Measurements from ENCODE around the gene CATSPER3. TPM values are rescaled to one million over a fixed set of nuclear protein-coding genes. Genes with fewer than 3 reads are reported as not detected.

The CATSPER3 gene
- total RNA-seq, 1 donor from 2014 or later, result 0.22 TPM

DNA sequence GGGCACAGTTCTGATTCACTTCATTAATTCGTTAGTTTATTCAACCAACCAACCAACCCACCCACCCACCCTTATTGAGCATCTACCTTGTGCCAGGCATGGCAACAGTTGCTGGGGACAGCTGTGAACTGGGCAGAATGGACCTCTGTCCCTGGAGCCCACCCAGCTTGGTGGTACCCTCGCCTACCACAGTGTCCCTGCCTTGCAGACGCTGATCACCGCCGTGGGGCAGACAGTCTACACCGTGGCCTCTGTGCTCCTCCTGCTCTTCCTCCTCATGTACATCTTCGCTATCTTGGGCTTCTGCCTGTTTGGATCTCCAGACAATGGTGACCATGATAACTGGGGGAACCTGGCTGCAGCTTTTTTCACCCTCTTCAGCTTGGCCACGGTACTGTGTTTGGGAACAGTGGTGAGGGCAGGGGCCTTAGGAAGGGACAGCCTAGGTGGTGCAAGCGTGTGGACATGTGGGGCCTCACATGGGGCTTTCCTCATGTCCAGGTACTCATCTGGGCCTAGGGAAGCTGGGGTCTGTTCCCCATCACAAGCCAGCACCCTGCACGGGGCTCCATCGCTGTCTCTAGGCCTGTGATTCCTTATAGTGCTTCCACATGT is 40.1 kb downstream of the CATSPER3 start:
- H3K4me3 Mint-ChIP-seq, result no peak overlapping the region
- H3K36me3 Mint-ChIP-seq, result no peaks in the 10 kb centered on the region

DNA sequence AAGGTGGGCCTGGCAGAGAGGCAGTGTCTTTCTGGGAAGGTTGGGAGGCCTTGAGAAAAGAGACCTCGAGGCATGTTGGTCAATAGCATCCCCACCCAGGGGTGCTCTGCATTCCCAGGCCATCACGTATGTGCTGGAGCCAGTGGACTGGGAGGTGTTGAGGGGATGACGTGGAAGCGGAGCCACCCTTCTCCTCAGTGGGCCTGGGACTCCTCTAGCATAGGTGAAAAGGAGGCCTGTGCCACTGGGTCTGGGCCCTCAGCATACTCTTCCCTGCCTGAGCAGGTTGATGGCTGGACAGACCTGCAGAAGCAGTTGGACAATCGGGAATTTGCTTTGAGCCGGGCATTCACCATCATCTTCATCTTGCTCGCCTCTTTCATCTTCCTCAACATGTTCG is 40.8 kb downstream of the CATSPER3 start:
- Mint-ChIP-seq H3K27ac (no peak overlapping the region), H3K27me3 (peaks cover 15% of the 10 kb centered on the region), H3K9me3 (no peaks in the 10 kb centered on the region), H3K4me3 (no peak overlapping the region), H3K4me1 (ENCODE audit: unreplicated experiment) (no peaks in the 10 kb centered on the region), H3K36me3 (no peaks in the 10 kb centered on the region)
- TF ChIP-seq, protein P1, sequence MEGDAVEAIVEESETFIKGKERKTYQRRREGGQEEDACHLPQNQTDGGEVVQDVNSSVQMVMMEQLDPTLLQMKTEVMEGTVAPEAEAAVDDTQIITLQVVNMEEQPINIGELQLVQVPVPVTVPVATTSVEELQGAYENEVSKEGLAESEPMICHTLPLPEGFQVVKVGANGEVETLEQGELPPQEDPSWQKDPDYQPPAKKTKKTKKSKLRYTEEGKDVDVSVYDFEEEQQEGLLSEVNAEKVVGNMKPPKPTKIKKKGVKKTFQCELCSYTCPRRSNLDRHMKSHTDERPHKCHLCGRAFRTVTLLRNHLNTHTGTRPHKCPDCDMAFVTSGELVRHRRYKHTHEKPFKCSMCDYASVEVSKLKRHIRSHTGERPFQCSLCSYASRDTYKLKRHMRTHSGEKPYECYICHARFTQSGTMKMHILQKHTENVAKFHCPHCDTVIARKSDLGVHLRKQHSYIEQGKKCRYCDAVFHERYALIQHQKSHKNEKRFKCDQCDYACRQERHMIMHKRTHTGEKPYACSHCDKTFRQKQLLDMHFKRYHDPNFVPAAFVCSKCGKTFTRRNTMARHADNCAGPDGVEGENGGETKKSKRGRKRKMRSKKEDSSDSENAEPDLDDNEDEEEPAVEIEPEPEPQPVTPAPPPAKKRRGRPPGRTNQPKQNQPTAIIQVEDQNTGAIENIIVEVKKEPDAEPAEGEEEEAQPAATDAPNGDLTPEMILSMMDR (conservative IDR thresholded peaks at IDR 0.05), result no peak
- DNase-seq (ENCODE audit: extremely low spot score, unreplicated experiment), result no peak

More for the DNA sequence above, 40.1 kb downstream of the CATSPER3 start:
- Mint-ChIP-seq H3K9me3 (no peaks in the 10 kb centered on the region), H3K4me1 (ENCODE audit: unreplicated experiment) (no peaks in the 10 kb centered on the region), H3K27me3 (peaks cover 12% of the 10 kb centered on the region), H3K27ac (no peak overlapping the region)
- DNase-seq (ENCODE audit: extremely low spot score, unreplicated experiment), result no peak
- TF ChIP-seq, protein P1 (conservative IDR thresholded peaks at IDR 0.05), result no peak

DNA sequence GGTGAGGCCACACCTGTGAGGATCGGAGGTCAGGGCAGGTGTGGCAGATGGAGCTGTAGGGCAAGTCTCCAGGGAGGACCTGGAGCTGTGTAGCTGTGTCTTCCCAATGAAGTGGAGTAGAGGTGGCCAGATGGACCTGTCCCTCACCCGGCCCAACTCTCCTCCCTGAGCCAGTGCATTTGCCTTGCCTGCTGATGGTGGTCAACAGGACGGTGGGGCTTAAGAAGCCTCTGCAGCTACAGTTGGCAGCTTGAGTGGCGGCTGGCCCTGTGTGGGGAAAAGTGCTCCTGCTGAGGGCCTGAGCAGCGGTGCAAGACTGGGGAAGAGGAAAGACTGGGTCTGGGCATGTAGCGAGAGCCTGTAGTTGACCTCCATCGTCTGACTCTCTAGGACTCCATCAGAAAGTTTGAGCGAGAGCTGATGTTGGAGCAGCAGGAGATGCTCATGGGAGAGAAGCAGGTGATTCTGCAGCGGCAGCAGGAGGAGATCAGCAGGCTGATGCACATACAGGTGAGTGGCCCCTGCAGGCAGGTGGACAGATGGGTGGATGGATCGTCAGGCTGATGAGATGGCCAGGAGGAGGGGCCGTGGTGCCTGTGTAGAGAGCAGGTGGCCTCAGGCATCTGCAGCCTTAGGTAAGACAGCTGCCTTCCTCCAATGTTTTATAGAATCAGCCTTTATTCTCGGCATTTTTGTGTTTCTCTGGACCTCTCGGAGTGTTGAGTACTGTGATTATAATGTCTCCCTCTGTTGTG is 41.5 kb downstream of the CATSPER3 start:
- TF ChIP-seq, protein P1 (conservative IDR thresholded peaks at IDR 0.05), result no peak
- peaks cover 21% of the 10 kb centered on the region for H3K27me3 Mint-ChIP-seq
- H3K36me3 Mint-ChIP-seq, result no peaks in the 10 kb centered on the region
- no peak overlapping the region for H3K4me3 Mint-ChIP-seq
- no peaks in the 10 kb centered on the region for H3K9me3 Mint-ChIP-seq
- no peak for DNase-seq (ENCODE audit: extremely low spot score, unreplicated experiment)
- no peak overlapping the region for H3K27ac Mint-ChIP-seq
- H3K4me1 Mint-ChIP-seq (ENCODE audit: unreplicated experiment), result no peaks in the 10 kb centered on the region

DNA sequence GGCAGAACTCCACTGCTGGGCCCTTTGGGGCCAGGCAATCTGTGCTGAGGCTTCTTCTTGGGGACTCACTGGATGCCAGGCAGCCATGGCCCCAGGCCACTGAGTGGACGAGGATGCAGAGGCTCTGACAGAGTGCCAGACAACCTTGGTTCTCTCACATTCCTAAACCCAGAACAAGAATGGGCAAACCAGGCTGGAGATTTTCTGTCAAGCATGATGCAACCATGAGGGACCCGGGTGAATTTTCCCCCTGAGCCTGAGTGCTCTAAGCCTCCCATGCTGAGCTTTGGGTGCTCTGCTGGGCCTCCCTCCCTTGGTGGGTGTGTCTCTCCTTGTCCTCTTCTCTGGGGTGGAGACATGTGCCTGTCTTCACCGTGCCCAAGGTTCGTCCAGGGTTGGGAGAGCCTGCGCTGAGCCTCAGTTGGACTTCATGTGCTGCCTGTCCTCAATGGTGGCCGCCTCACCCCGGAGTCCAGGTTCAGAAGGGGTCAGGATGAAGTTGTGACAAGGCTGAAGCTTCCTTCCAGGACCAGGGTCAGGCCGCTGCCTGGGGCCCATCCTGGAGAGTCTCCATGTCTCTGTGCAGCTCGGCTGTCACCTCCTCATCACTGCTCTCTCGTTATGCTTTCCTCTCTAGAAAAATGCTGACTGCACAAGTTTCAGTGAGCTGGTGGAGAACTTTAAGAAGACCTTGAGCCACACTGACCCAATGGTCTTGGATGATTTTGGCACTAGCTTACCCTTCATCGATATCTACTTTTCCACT is 42.2 kb downstream of the CATSPER3 start:
- H3K27ac Mint-ChIP-seq, result no peak overlapping the region
- TF ChIP-seq, protein P1 (conservative IDR thresholded peaks at IDR 0.05), result no peak
- H3K4me1 Mint-ChIP-seq (ENCODE audit: unreplicated experiment), result no peaks in the 10 kb centered on the region
- no peak overlapping the region for H3K4me3 Mint-ChIP-seq
- no peaks in the 10 kb centered on the region for H3K36me3 Mint-ChIP-seq
- DNase-seq (ENCODE audit: extremely low spot score, unreplicated experiment), result no peak
- H3K9me3 Mint-ChIP-seq, result no peaks in the 10 kb centered on the region
- H3K27me3 Mint-ChIP-seq, result peaks cover 25% of the 10 kb centered on the region

DNA sequence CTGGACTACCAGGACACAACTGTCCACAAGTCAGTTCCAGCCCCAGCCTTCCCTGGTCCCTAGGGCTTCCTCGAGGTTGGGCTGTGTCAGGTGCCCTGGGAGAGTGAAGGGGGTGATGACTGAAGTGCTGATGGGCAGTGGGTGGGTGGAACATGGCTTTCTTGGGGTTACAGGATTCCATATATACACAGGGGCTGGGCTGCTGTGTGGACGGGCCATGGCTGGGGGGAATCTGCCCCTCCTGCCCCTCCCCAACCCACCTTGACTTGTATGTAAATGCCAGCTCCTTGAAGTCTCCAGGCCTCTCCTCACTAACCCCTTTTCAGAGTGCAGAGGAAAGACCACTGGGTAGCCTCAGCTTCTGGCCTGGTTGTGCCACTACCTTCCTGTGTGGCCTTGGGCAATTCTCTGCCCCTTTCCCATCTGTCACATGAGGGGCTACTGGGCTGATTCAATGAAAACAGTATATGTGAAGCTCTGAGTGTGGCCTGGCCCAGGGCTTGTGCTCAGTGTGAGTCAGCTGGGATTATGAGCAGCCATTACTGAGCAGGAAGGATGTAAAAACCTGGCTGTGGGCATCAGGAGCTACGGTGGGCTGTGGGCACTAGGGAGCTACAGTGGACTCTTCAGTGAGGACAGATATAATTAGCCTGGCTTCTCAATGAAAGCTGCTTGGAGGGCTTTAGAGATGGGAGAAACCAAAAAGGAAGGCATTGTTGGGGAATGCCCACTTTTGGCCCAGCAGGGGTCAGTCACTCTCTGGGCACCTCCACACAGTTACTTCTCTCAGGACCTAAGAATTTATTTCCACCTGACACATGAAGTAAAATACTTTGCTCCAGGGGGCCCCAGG is 43.0 kb downstream of the CATSPER3 start:
- Mint-ChIP-seq H3K27me3 (peaks cover 31% of the 10 kb centered on the region), H3K4me1 (ENCODE audit: unreplicated experiment) (no peaks in the 10 kb centered on the region), H3K9me3 (no peaks in the 10 kb centered on the region), H3K27ac (no peak overlapping the region), H3K36me3 (no peaks in the 10 kb centered on the region), H3K4me3 (no peak overlapping the region)
- DNase-seq (ENCODE audit: extremely low spot score, unreplicated experiment), result no peak
- TF ChIP-seq, protein P1 (conservative IDR thresholded peaks at IDR 0.05), result no peak
